ENCODE results near the gene ZXDA.

- TF ChIP-seq CTCF (IDR thresholded peaks at IDR 0.05; ENCODE audit: insufficient read depth, low read depth, low read length): no peak
- no peak for TF ChIP-seq EZH2 (IDR thresholded peaks at IDR 0.05; ENCODE audit: insufficient read depth, low read length)
These were observed 5.4 kb upstream of the ZXDA start for GRCh38 chrX:57915680-57916079.

Measured in astrocyte (in vitro differentiated cells and primary cell).